GM18873 (cell line): ENCODE results near the gene FAM24B.
A peak's percentile ranks its signal among the peaks of the same experiment; 100 is the strongest.
"Not testable (repeated sequence)": the region's sequence is repeated elsewhere in the genome, so short reads cannot be mapped to it uniquely, and the experiment has no call there.

Experiments used
- ATAC-seq: cut with Tn5 transposase; IDR thresholded peaks from one replicate; pipeline ENCODE4 v1.9.1; 2021; ENCODE audit warnings: mild to moderate bottlenecking, moderate library complexity, moderate number of reproducible peaks; ENCODE audit not compliant: unreplicated experiment, low FRiP score

The FAM24B gene

GRCh38 chr10:122879339-122880273 is at the start of gene FAM24B:
Gene FAM24B, minus strand, starts transcription at chr10:122879581. Its CDS starts 29,066 bp downstream, at chr10:122850515.
- peak; percentile 81 for ATAC-seq

GRCh38 chr10:122915700-122916099 is 36.3 kb upstream of the FAM24B start:
- ATAC-seq, result no peak

- ATAC-seq, result no peak
These were observed 32.6 kb upstream of the FAM24B start for GRCh38 chr10:122911889-122912484.

- ATAC-seq, result no peak
These were observed 30.9 kb upstream of the FAM24B start, which contains the start of gene FAM24A for GRCh38 chr10:122910310-122910709. Gene FAM24A, plus strand, starts transcription at chr10:122910610. Its CDS starts 1,025 bp downstream, at chr10:122911635.

- ATAC-seq, result not testable (repeated sequence)
These were observed 24.5 kb upstream of the FAM24B start for GRCh38 chr10:122903861-122904260.

GRCh38 chr10:122894261-122894944 is 15.0 kb upstream of the FAM24B start:
- no peak for ATAC-seq

- no peak for ATAC-seq
These were observed 4.8 kb upstream of the FAM24B start for GRCh38 chr10:122884166-122884565.

GRCh38 chr10:122882766-122883165 is 3.4 kb upstream of the FAM24B start:
- ATAC-seq, result no peak

GRCh38 chr10:122878799-122879338 is 512 bp downstream of the FAM24B start:
- peak; percentile 9 for ATAC-seq

GRCh38 chr10:122877264-122877663 is 2.1 kb downstream of the FAM24B start:
- no peak for ATAC-seq

GRCh38 chr10:122876467-122876855 is 2.9 kb downstream of the FAM24B start:
- no peak for ATAC-seq

GRCh38 chr10:122875843-122876466 is 3.4 kb downstream of the FAM24B start:
- no peak for ATAC-seq

GRCh38 chr10:122871947-122872346 is 7.4 kb downstream of the FAM24B start:
- not testable (repeated sequence) for ATAC-seq

GRCh38 chr10:122868768-122869167 is 10.6 kb downstream of the FAM24B start:
- ATAC-seq, result not testable (repeated sequence)

GRCh38 chr10:122866757-122867482 is 12.5 kb downstream of the FAM24B start:
- not testable (repeated sequence) for ATAC-seq

- no peak for ATAC-seq
These were observed 14.5 kb downstream of the FAM24B start for GRCh38 chr10:122864901-122865300.

GRCh38 chr10:122864194-122864592 is 15.2 kb downstream of the FAM24B start:
- no peak for ATAC-seq

- ATAC-seq, result no peak
These were observed 15.9 kb downstream of the FAM24B start for GRCh38 chr10:122863216-122864193.
